CD4-positive, alpha-beta T cell treated with Interleukin-6 at 100 ng/mL for 8 hours (primary cell): ENCODE measurements around the gene CHD5.
A peak's percentile ranks its signal among the peaks of the same experiment; 100 is the strongest.
"Not testable (repeated sequence)": the region's sequence is repeated elsewhere in the genome, so short reads cannot be mapped to it uniquely, and the experiment has no call there.

ENCODE experiments used
- DNase-seq: peaks from one replicate; pipeline ENCODE4 v3.0.0-alpha.2; 2020; ENCODE audit warnings: mixed read lengths, low spot score

Gene CHD5

DNA sequence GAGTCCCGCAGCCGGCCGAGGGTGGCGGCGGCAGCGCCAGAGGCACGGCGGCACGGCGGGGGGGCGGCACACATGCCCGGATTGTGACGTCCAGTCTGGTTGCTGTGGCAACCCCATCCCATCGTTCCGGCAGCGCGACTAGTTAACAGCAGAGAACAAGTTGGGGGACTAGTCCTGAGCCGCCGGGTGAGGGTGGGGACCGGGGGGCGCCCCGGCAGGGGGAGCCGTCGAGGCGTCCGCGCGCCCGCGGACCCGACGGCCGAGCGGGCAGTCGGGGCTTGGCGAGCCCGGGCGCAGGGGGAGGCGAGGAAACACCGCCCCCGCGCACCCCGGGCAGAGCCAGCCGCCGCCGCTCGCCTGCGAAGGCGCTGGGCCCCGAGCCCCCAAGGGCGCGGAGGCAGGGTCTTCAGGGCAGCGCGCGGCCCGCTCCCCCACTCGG is at the start of gene CHD5:
Gene CHD5 (minus strand): TSS at position 54 of the 439 bp plus-strand sequence. CDS start 298 bp downstream, outside the sequence.
- DNase-seq: no peak

DNA sequence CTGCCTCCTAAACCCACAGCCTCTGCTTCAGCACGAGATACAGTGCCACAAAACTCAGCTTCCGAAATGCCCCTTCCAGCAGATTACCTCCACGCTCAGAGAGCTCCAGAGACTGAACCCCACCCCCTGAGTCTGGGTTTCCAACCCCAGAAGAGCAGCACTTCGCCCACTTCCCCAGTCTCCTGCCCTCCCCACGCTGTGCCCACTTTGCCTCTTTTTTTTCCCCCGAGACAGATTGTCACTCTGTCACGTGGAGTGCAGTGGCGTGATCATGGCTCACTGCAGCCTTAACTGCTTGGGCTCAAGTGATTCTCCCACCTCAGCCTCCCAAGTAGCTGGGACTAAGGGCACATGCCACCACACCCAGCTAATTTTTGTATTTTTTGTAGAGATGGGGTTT is 45.5 kb upstream of the CHD5 start:
- no peak for DNase-seq

DNA sequence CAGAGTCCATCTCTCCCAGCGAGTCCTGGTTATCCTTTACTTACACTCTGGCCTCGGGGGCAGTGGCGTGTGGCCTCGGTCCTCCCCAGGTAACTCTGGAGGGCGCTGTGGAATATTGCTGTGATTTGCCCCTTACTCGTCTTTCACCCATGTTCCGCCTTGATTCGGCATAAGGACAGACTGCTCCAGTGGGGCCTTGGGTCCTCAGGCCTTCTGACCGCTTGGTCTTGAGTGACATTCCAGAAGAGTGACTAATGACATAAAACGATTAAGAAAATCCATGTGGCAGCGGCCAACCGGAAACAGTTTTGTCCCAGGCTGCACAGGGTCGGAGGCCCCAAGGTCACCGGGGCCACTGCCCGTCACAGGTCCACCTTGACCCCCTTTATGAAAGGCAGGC is 44.6 kb upstream of the CHD5 start:
- no peak for DNase-seq

DNA sequence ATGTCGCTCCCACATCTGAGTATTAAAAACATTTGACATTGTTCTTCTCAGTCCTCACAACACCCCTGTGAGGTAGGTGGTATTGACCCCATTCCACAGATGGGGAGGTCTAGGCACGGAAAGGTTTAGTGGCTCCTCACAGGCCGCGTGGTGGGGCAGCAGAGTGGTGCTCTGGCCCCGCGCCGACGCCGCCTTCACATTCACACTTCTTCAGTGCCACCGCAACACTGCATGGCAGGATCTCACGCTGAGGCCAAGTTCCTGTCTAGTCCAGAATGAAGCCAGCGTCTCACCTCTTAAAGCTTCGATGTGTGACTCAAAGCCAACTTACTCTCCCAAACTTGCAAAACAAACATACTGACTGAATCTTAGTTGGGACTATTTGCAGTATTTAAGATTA is 43.5 kb upstream of the CHD5 start:
- no peak for DNase-seq

DNA sequence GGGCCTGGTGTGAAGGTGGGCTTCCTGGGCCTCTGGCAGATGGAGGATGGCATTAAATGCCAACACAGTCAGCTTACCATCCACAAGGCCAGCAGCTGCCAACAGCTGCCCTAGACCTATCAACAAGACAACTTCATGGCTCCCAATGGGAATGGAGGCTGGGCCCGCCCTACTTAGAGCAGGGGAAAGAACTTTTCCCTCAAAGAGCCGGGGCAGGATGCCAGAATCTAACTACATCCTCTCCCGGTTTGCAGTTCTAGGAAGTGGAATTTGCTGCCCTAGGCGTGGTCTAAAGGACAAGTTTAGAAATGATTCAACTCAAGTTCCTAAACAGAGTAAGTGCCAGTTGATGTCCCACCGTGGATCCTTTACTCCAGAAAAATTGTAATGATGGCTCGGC is 42.5 kb upstream of the CHD5 start:
- no peak for DNase-seq

DNA sequence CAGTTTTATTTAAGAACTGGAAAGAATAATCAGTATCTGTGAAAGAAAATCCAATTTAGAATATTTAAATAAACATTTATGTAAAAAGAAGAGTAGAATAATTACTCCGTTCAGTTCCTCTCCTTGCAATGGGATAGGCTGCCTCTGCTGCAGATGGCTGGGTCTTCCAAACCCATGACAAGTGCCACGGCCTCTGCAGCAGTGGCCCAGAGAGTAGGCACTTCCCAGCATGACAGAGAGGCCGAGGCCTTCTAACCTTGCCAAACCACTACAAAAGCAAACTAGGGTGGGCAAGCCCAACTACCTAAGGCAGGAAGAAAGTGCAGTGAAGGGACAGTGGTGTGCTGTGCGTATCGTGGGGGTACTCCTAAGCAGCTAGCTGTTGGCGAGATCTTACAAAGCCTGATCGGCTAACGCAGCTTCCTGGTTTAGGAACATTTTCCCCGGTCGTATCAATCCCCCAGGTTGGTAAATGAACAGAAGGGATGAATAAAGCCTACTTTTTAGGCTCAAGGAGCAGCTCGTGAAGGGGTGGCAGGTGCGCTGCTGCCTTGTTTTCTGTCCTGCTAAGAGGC is 41.2 kb upstream of the CHD5 start:
- DNase-seq: no peak

DNA sequence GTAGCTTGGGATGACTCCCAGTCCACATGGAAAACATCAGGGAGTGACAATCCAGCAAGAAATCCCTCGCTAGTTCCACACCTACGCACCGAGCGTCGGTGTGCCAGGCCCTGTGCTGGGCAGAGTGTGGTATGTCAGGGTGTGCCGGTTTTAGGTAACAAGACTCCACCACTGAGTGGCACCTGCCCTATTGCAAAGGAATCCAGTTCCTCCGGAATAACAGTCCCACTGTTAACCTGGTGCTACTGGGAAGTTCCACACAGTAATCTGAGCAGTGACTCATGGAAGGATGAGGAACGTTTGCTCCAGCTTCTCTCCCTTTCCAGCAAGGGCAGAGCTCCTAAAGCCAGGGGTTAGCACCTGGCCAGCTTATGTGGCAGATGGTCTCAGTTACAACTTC is 40.1 kb upstream of the CHD5 start:
- no peak for DNase-seq

DNA sequence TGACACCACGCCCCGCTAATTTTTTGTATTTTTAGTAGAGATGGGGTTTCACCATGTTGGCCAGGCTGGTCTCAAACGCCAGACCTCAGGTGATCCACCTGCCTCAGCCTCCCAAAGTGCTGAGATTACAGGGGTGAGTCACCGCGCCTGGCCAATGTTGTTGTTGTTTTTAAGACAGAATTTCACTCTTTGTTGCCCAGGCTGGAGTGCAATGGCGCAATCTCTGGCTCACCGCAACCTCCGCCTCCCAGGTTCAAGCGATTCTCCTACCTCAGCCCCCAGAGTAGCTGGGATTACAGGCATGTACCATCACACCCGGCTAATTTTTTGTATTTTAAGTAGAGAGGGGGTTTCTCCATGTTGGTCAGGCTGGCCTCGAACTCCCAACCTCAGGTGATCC is 39.5 kb upstream of the CHD5 start:
- DNase-seq: not testable (repeated sequence)

DNA sequence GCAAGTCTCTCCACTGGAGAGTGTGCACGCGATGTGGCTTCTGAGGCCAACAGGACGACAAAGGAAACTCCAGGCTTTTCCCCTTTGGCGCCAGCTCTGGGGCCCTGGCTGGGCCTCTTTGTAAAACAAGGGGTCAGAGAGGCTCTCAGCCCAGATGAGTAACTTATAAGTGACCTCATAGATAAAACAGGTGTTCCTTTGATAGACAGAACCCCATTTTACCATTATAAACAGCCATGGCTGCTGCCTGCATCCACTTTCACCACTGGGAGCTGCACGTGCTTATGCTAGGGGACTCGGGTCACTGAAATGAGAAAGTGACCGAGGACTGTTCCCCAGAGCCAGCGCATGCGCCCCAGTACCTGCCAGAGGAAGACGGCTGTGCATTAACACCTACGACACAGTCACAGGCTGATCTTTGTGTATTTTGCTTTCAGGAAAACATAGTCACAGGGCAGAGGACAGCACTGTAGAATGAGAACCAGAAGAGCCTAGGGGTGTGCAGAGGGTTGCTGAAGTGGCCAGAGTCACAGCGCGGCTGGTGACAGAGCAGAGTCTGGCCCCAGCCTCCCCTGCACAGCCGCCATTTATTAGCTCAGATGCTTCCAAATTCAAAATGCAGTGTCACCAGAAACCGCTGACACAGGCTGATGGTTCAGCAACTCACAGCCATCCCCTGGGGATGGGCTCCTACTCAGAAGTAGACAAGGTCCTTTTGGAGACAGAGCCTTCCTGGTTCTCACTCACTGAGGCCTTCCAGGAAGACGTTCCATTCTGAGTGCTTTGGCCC is 38.4 kb upstream of the CHD5 start:
- DNase-seq: no peak

DNA sequence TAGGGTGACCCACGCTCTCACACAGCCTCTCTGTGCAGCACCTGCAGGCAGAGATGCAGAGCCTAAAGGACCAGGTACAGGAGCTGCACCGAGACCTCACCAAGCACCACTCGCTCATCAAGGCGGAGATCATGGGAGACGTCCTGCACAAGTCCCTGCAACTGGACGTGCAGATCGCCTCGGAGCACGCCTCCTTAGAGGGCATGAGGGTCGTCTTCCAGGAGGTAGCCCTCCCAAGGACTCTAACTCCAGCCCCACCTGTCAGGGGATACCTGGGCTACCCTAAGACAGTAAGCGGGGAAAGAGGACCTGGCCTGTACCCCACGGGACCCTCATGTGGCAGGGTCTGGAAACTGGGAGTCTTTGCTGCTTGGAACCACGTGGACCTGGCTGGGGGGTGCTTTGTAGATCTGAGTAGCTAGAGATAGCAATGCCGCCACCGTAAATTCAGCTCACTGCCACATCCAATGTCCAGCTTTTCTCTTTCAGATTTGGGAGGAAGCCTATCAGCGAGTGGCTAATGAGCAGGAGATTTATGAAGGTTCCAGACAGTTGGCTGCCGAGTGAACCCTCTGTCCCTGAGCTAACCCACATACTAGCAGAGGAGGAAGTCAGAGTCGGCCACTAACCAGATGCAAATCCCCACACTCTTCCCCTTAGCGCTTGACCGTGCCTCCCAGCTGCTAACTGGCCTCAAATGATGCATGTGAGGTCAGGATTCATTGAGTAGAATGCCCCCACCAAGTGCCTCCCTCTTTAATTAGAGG is 32.3 kb upstream of the CHD5 start:
- no peak for DNase-seq

DNA sequence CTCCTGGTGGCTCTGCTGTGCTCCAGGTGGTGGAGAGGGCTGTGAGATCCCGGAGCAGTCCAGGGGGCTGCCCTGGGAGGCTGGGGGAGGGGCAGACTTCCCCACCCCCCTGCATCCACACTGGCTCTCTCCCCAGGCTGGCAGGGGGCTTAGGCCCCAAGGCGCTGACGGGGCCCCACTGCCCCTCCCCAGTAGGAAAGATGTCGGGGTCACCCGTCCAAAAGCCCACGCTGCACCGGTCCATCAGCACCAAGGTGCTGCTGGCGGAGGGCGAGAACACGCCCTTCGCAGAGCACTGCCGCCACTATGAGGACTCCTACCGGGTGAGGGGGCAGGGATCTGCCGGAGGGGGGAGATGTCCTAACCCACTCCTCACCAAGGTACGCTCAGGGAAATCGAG is 31.6 kb upstream of the CHD5 start:
- no peak for DNase-seq

DNA sequence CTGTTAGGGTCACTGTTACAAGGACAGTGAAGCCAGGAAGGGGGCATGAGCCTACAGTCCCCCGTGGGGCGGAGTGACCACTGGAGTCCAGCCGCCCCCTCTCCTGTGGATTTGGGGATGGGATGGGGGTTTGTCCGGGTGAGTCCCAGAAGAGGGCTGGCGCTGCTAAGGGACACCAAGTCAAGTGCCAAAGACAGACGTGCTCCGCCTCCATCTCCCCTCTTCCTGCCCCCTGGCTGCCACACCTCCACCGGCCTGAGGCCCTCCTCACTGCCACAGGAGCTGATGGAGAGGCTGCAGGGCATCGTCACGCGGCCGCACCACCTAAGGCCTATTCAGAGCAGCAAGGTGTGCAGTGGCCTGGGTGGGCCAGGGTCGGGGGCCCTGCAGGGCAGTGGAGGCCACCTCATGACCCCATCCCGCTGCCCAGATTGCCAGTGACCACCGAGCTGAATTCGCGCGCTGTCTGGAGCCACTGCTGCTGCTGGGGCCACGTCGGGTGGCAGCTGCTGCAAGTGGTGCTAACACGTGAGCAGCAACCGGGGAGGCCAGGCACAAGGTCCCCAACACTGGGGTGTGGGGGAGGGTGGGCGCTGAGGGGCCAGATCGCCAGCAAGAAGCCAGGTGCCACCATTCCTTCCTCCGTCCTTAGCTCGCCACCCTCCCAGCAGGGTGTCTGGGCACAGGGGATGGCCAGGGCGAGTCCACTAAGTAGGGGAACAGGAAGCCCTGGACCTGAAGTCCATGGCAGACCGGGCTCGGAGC is 30.7 kb upstream of the CHD5 start:
- DNase-seq: no peak

DNA sequence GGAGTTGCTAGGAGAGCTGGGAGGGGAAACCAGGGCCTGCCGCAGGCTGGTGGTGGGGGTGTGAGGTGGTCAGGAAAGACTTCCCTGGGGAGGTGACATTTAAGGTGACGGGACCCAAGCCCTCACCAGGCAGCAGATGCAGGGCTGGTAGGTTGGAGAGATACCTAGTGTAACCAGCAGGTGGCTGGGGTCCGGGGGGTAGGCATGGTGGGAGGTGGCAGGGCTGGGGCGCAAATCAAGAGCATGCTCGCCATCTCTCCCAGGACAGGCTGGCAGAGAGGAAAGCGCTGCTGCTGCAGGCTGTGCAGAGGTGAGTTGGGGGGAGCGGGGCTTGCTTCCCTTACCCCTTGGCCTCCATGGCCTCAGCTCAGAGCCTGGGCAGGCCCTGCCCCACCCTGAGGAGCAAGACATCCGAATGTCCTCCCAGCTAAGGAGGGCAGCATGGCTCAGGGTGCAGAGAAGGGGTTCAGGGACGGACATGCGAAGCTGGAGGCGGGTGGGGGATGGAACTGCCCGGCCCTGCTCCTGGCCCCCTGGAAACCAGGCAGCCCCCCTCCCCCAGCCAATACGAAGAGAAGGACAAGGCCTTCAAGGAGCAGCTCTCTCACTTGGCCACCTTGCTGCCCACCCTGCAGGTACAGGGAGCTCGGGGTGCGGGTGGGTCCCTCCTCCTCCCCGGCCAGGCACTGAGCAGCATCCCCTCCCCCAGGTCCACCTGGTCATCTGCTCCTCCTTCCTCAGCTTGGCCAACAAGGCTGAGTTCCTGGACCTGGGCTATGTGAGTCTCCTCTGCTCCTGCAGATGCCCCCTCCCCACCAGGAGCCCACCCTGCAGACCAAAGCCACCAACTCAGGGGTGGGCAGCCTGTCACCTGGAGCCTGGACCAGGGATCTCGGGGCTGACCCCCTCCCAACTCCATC is 29.8 kb upstream of the CHD5 start:
- DNase-seq: no peak

DNA sequence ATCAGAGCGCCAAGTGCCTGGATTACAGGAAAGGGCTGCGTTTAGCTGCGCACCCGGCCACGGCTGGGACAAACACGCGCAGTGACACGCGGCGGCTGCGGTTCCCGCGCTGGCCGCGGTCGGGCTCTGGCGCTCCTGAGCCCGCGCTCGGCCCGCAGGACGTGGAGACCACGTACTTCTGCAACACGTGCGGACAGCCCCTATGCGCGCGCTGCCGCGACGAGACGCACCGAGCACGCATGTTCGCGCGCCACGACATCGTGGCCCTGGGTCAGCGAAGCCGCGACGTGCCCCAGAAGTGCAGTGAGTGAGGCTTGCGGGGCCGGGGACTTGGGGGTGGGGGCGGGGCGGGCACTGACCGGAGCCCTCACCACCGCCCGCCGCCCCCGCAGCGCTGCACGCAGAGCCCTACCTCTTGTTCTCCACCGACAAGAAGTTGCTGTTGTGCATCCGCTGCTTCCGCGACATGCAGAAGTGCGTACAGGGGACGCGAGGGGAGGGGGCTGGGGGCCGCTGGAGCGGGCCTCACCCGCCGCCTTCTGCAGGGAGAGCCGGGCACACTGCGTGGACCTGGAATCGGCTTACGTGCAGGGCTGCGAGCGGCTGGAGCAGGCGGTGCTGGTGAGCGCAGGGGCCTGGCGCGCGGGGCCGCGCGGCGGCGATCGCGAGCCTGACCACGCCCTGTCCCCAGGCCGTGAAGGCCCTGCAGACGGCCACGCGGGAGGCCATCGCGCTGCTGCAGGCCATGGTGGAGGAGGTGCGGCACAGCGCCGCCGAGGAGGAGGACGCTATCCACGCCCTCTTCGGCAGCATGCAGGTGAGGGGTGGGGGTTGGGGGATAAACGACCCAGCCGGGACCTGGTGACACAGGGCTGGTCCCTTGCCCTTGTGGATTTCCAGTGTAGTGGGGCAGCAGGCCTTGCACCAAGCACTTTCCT is 28.9 kb upstream of the CHD5 start:
- DNase-seq: peak; percentile 8

DNA sequence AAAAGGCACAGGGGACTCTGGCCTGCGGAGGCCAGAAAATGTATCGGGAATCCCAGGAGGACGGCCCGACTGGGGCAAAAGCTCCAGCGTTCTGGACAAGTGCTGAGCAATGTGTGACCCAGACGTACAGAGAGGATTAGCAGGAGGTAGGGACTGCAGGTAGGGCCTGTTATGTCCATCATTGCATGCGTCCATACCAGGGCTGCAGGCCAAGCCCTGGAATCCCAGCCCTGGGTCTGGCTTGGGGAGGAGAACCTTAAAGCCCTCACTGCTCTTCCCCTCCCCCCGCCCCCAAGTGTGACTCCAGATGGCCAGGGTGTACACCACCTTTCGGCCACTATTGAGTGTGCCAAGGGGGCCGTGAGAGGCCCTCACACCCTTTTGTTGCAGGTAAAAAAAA is 27.8 kb upstream of the CHD5 start:
- no peak for DNase-seq

DNA sequence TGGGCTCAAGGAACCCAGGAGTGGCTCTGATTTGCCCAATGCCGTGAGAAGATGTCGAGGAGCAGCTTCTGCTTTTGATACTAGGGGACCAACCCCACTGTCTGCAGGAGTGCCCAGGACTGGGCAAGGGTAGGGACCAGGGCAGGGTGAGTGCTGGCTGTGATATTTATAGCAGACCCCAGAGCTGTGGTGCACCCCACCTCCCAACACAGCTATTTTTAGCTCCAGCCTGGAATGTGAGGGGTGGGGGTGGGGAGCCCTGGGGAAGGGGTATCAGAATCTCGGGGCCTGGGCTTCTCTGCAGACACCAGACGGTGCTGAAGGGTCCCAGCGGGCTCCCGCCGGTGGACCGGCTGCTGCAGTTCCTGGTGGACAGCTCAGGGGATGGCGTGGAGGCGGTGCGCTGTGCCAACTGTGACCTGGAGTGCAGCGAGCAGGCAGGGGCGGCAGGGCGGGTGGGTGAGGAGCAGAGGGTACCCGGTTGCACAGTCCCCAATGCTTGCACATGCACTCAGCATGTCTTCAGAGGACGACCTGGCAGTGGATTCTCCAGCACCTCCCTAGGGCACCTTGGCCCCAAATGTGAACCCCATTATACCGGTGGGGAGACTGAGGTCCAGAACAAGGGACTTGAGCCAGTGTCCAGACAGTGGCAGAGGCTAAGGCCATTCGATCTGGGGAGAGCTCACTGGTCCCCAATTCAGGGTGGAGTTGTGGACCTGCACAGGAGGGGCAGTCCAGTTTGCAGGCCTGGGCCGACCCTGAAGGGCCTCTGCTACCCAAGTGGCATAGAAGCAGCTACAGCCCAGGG is 27.2 kb upstream of the CHD5 start:
- no peak for DNase-seq

DNA sequence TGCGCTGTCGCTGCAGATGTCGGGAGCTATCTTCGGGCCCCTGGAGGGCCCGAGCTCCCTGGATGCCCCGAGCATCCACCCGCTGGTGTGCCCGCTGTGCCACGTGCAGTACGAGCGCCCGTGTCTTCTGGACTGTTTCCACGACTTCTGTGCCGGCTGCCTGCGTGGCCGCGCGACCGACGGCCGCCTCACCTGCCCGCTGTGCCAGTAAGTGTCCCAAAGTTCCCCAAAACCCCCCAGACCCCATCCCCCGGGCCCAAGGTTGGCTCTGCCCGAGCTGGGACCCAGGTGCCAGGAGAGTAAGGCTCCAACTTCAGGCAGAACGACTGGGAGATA is 26.4 kb upstream of the CHD5 start:
- no peak for DNase-seq

DNA sequence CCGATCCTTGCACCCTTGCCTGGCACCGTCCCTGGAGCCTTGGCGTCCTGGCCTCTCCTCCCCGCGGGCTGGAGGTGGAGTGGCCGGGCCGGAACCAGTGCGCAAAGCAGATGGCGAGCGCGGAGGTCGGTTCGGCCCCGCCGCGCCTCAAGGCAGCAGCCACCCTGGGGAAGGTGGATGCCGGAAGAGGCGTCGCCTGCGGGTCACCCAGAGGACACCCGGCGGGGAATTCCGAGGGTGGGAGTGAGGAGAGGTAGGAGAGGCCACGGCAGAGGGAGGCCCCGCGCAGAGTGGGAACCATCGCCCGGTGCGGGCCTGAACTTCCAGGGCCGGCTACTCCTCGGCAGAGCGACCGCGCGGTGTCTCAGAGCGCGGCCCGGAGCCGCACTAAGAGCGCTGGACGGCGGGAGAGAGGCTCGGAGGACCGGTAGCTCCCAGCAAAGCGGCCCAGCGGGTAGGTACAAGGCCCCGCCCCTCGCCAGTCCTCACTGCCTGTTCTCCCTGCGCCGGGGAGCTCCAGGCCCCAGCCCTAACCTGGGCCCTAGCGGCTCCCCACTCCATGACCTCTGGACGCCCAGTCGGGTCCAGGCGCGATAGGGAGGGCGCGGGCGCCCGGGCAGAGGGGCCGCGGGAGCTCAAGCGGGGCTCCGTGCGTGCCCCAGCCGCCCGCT is 25.9 kb upstream of the CHD5 start, which contains the start of gene RNF207:
Gene RNF207 (plus strand): TSS at position 271 of the 671 bp plus-strand sequence. CDS start 417 bp downstream, outside the sequence.
- DNase-seq: peak; percentile 49

DNA sequence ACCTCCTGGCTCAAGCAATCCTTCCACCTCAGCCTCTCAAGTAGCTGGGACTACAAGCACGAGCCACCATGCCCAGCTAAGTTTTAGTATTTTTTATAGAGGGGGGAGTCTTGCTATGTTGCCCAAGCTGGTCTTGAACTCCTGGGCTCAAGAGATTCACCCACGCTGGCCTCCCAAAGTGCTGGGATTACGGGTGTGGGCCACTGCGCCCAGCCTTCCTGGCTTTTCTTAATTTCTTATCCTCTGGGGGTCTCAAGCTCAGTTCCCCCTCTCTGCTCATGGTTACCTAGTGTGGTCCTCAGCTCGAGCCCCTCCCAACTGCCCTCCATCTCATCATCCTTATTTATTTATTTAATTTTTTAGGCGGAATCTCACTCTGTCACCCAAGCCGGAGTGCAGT is 22.1 kb upstream of the CHD5 start:
- no peak for DNase-seq
